ENCODE data around the gene ARID5A.
A peak's percentile ranks its signal among the peaks of the same experiment; 100 is the strongest.

Gene ARID5A

DNA sequence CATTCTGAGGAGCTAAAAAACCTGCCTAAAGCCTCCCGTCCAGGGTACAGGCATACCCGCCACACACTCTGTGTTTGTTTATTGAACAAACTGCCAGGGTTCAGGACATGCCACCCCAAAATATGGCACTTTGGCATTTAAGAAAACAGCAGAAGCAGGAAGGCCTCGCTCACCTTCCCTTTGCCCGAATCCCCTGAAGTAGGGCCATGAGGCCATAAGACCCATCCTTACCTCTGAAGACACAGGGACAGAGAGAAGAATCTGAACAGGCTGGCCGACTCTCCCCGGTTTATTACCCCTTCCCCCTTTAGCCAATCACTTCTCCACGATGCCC, 29.7 kb upstream of the ARID5A start:
- no peak overlapping the region for H3K4me3 ChIP-seq (replicated peaks in 1 of 2; ENCODE audit: low read depth in 2 of 2, low read length in 2 of 2)
- no peak for DNase-seq (ENCODE audit: low read depth in 2 of 2)
- no peak for TF ChIP-seq CTCF (IDR thresholded peaks at IDR 0.05; ENCODE audit: low read depth, low read length)

GRCh38 chr2:96507957-96508520, 28.5 kb upstream of the ARID5A start:
- TF ChIP-seq CTCF (IDR thresholded peaks at IDR 0.05; ENCODE audit: low read depth, low read length): peak; percentile 80
- H3K4me3 ChIP-seq (replicated peaks in 1 of 2; ENCODE audit: low read depth in 2 of 2, low read length in 2 of 2): peak overlapping the region; percentile 25 to 41
- peak; percentile 56 to 60 for DNase-seq (ENCODE audit: low read depth in 2 of 2)

- no peak for DNase-seq (ENCODE audit: low read depth in 2 of 2)
- H3K4me3 ChIP-seq (replicated peaks in 1 of 2; ENCODE audit: low read depth in 2 of 2, low read length in 2 of 2): no peak overlapping the region
- no peak for TF ChIP-seq CTCF (IDR thresholded peaks at IDR 0.05; ENCODE audit: low read depth, low read length)
These were observed 27.9 kb upstream of the ARID5A start for GRCh38 chr2:96508521-96509113.

GRCh38 chr2:96509114-96509846, 27.3 kb upstream of the ARID5A start:
- no peak overlapping the region for H3K4me3 ChIP-seq (replicated peaks in 1 of 2; ENCODE audit: low read depth in 2 of 2, low read length in 2 of 2)
- DNase-seq (ENCODE audit: low read depth in 2 of 2): peak; percentile 89 to 91
- TF ChIP-seq CTCF (IDR thresholded peaks at IDR 0.05; ENCODE audit: low read depth, low read length): peak; percentile 98

- DNase-seq (ENCODE audit: low read depth in 2 of 2): no peak
- H3K4me3 ChIP-seq (replicated peaks in 1 of 2; ENCODE audit: low read depth in 2 of 2, low read length in 2 of 2): no peak overlapping the region
- TF ChIP-seq CTCF (IDR thresholded peaks at IDR 0.05; ENCODE audit: low read depth, low read length): no peak
These were observed 26.7 kb upstream of the ARID5A start for GRCh38 chr2:96509847-96510230.

GRCh38 chr2:96510931-96511595, 25.5 kb upstream of the ARID5A start:
- TF ChIP-seq CTCF (IDR thresholded peaks at IDR 0.05; ENCODE audit: low read depth, low read length): no peak

More at GRCh38 chr2:96510931-96511595, 25.5 kb upstream of the ARID5A start:
- DNase-seq (ENCODE audit: low read depth in 2 of 2): no peak
- no peak overlapping the region for H3K4me3 ChIP-seq (replicated peaks in 1 of 2; ENCODE audit: low read depth in 2 of 2, low read length in 2 of 2)

All from cardiac fibroblast (primary cell).